ENCODE results near the gene TNFAIP2. TPM values are rescaled to one million over a fixed set of nuclear protein-coding genes. Genes with fewer than 3 reads are reported as not detected.

The TNFAIP2 gene
- total RNA-seq, 1 donor from 2014 or later = 5.3 TPM

DNA sequence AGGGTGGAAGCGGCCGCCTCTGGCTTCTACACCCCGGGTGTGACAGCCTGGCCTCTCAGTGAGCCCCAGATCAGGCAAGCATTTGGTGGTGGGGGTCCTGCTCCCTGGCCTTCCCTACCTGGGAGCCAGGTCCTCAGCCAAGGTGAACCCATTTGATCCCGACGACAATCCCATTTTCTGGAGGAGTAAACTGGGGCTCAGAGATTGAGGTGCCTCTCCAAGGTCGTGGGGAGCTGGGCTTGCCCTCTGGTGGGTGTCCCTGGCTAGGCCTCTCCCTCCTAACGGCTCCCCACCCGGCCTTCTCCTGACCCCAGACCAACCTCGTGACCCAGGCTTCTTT lies 31.4 kb upstream of the TNFAIP2 start:
- DNase-seq (ENCODE audit: low read depth) (no peak), FAIRE-seq (no peak)
- TF ChIP-seq CTCF (IDR thresholded peaks at IDR 0.05; ENCODE audit: insufficient read depth, low read length, severe bottlenecking) = no peak
- H3K27me3 ChIP-seq (ENCODE audit: control insufficient read depth, insufficient read depth, low read length) = peaks cover 15% of the 10 kb centered on the region
- peak overlapping the region; percentile 34 for H3K4me3 ChIP-seq (ENCODE audit: low read depth, low read length)
- H3K36me3 ChIP-seq (ENCODE audit: control insufficient read depth, insufficient read depth, low read length) = no peaks in the 10 kb centered on the region

DNA sequence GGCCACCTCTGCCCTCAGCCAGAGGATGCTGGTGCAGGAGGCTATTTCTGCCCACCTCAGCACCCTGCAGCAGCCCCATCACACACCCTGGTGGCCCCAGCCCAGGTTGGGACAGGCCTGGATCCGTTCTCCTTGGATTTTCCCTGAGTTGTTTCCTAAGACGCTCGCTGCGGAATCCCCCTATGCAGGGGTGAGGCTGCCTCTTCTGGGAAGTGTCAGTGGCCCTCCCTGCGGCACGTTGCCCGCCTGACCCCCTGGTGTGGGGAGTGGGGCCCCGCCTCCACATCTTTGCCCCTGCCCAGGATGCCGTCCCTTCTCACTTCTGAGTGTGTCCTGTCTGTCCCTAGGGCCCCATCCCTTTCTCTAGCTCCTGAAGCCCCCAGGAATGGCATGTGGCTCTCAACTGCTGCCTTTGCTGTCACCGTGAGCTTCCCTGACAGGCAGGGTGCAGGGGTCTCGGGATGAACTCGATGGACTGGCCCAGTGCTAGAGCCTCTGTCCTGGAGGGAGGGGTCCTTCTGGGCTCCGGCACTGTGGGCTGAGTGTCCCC lies 29.3 kb upstream of the TNFAIP2 start:
- Histone ChIP-seq H3K4me3 (ENCODE audit: low read depth, low read length) (no peak overlapping the region), H3K27me3 (ENCODE audit: control insufficient read depth, insufficient read depth, low read length) (peaks cover 12% of the 10 kb centered on the region), H3K36me3 (ENCODE audit: control insufficient read depth, insufficient read depth, low read length) (no peaks in the 10 kb centered on the region)
- FAIRE-seq (no peak), DNase-seq (ENCODE audit: low read depth) (no peak)
- TF ChIP-seq CTCF (IDR thresholded peaks at IDR 0.05; ENCODE audit: insufficient read depth, low read length, severe bottlenecking) = no peak

DNA sequence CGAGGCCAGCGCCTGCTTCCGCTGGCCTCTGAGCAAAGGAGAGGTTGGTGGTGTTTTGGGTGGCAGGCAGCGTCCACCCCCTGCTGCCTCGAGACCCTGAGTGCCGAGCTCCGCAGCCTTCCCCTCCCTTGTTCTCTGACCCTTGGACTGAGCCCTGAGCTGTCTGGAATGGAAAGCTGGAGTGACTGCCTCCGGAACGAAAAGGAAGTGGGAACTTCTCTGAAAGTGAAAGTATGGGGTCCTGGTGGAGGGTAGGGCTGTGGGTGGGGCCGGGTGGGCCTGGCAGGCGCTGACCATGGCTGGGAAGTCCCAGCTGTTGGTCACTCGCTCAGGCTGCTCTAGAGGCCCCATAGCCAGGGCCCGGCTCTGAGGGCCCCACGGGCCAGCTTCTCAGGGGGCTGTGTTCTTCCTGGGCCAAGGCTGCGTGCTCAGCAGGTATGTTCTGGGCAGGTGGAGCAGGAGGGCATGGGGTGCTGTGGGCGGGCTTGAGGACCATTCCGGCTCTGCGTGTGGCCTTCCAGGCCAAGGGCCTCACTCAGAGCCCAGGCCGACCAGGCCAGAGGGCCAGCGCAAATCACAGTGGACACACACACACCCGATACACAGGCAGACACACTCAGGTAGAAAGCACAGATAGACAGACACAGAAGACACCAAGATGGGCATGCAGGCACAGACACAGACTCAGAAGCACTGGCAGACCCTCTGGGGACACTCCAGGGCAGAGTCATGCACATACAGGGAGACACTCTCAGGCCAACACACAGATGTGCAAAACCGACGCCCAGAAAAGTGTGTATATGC lies 28.7 kb upstream of the TNFAIP2 start, which contains the start of gene EXOC3L4:
TSS of gene EXOC3L4 (plus strand) at position 320 of the 804 bp plus-strand sequence. CDS start 5,495 bp downstream, outside the sequence.
- FAIRE-seq (no peak), DNase-seq (ENCODE audit: low read depth) (no peak)
- Histone ChIP-seq H3K27me3 (ENCODE audit: control insufficient read depth, insufficient read depth, low read length) (peaks cover 12% of the 10 kb centered on the region), H3K36me3 (ENCODE audit: control insufficient read depth, insufficient read depth, low read length) (no peaks in the 10 kb centered on the region), H3K4me3 (ENCODE audit: low read depth, low read length) (no peak within 1 kb of the TSS)
- TF ChIP-seq CTCF (IDR thresholded peaks at IDR 0.05; ENCODE audit: insufficient read depth, low read length, severe bottlenecking) = no peak

- DNase-seq (ENCODE audit: low read depth) = no peak
- H3K4me3 ChIP-seq (ENCODE audit: low read depth, low read length) = no peak overlapping the region
- peaks cover 10% of the 10 kb centered on the region for H3K27me3 ChIP-seq (ENCODE audit: control insufficient read depth, insufficient read depth, low read length)
- FAIRE-seq = no peak
- TF ChIP-seq CTCF (IDR thresholded peaks at IDR 0.05; ENCODE audit: insufficient read depth, low read length, severe bottlenecking) = no peak
- no peaks in the 10 kb centered on the region for H3K36me3 ChIP-seq (ENCODE audit: control insufficient read depth, insufficient read depth, low read length)
Measured at GRCh38 chr14:103095210-103095778, 28.0 kb upstream of the TNFAIP2 start.

GRCh38 chr14:103096387-103096786 lies 26.9 kb upstream of the TNFAIP2 start:
- H3K4me3 ChIP-seq (ENCODE audit: low read depth, low read length) = no peak overlapping the region
- DNase-seq (ENCODE audit: low read depth) (no peak), FAIRE-seq (no peak)
- peaks cover 8% of the 10 kb centered on the region for H3K27me3 ChIP-seq (ENCODE audit: control insufficient read depth, insufficient read depth, low read length)
- H3K36me3 ChIP-seq (ENCODE audit: control insufficient read depth, insufficient read depth, low read length) = no peaks in the 10 kb centered on the region
- TF ChIP-seq CTCF (IDR thresholded peaks at IDR 0.05; ENCODE audit: insufficient read depth, low read length, severe bottlenecking) = no peak

Data from bronchial epithelial cell (primary cell).